HG03025 (cell line): ENCODE data around the gene COLQ.
"Not testable (repeated sequence)": the region's sequence is repeated elsewhere in the genome, so short reads cannot be mapped to it uniquely, and the experiment has no call there.

ENCODE experiments used
- ATAC-seq: cut with Tn5 transposase; IDR thresholded peaks from one replicate; pipeline ENCODE4 v1.9.1; 2021; ENCODE audit warnings: mild to moderate bottlenecking, moderate library complexity; ENCODE audit not compliant: unreplicated experiment, low FRiP score

COLQ gene

DNA sequence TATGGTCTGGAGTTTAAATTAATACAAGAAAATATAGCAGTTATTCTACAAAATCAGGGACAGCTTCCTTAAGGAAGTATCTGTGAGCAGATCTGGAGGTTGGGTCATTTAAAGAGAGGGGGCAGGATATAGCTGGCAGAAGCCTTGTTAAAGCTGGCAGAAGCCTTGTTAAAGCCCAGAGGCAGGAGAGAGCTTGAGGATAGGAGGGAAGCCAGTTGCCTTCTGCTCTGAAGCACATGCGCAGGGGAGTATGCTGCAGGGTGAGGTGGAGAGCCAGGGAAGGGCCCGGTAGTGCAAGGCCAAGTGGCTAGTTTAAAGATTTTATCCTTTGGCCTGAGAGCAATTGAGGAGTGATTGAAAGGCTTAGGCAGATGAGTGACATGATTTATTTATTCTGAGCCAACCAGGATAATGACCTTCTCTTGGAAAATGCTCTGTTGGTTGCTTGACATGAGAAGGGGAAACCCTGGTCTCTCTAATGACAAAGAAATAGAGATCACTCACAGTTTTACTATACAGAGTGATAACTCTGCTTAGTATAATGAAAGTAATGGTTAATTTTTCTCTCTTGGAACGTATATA, 90.2 kb downstream of the COLQ start:
- no peak for ATAC-seq

DNA sequence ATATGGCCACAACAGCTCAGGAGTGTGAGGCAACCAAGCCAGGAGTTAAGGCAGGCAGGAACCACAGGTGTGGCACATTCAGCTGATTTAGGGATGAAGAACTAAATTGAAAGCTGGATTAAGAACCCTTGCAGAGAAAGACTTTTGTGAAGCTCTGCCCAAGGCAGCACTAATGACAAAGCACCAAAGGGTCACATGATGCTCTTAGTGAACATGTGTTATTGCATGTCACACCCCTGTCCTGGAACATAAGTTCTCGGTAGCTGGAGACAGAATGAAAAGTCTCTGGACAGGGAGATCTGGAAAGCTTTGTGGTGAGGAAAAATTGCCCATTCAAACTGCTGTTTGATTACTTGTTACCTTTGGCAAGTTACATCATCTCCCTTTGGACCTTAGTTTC, 90.9 kb downstream of the COLQ start:
- ATAC-seq, result no peak

- ATAC-seq, result no peak
Observed at GRCh38 chr3:15429080-15429479, 92.4 kb downstream of the COLQ start.

DNA sequence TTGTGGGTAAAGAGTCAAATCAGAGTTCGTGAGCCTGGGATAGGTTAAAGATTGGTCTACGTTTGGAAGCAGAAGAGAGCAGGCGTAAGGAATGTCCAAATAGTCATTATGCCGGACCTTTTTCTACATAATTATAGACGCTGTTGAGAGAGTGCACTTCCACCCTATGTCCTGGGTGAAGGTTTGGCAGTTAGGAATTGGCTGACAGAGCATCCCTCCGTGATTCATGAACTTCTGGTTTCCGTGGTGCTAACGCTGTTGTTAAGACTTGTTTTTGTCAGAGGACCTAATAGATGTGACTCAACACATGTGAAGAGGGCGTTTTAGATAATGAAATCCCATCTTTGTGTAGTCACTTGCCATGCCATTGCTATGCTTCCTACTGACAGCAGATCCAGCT, 93.0 kb downstream of the COLQ start:
- ATAC-seq, result no peak

DNA sequence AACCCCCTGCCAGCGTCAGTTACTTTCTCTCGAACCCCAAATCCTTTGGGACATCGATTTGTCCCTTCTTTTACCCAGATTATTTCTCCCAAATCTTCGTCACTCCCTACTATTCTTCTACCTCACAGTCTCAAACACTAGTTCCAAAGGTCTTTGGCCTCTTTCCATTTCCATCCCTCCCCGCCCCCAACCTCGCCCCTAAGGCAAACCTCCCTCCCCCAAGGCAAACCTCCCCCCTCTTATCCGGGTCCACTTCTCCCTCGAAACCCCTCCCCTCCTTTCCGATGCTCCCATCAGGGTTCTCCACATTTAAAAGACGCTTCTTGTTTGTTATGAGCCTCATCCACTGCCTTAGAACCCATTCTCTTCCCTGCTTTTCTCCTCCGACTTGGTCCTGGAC, 93.5 kb downstream of the COLQ start:
- ATAC-seq, result no peak

GRCh38 chr3:15427182-15427880, 94.2 kb downstream of the COLQ start, which contains the start of the genes EAF1 and METTL6:
TSS of gene EAF1 (plus strand) at chr3:15427598. CDS start at chr3:15427780, 182 bp downstream.
TSS of gene METTL6 (minus strand) at chr3:15427544. CDS start at chr3:15426511, 1,033 bp downstream.
- peak; percentile 83 for ATAC-seq

DNA sequence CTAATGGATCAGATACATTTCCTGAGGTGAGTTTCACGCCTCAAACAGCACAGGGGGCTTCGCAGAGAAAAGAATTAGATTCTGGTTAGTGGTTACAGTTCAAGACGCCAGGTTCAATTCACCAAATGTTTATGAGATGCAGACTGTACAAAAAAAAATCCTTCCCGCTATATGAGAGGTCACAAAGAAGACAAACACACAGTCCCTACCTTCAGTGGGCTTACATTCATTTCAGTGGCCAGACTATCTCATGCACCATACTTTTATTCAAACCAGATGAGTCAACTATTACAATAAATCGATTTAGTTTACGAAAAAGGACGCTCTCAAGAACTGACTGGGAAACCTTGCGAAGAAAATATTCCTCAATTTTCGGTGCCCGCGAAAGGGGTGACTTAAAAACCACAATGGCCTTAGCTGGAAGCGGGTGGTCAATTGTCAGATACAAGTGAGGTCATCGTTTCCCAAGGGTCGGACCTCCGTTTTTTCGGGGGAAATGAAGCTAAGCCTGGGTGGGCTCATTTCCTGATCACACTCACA, 94.9 kb downstream of the COLQ start:
- ATAC-seq, result no peak

GRCh38 chr3:15420871-15421270, 100.6 kb downstream of the COLQ start:
- no peak for ATAC-seq

- ATAC-seq, result not testable (repeated sequence)
Observed at GRCh38 chr3:15410966-15411365, 110.5 kb downstream of the COLQ start.

DNA sequence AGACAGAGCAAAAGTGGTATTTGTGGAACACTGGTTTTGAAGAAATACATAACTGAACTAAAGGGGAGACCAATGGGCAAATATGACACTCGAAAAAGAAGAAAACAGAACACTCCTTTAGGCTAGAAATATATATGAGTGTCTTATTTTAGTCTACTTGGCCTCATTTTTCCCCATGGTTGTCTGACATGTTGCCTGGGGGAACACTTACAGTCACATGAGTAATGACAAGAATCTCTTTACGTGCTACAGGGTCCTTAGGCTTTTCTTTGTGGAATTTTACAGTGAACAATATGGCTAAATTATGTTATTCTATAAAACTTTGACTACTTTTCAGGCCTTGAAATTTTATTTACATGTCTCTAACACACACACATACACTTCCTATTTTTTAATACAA, 111.7 kb downstream of the COLQ start:
- ATAC-seq, result no peak

GRCh38 chr3:15409239-15409638, 112.3 kb downstream of the COLQ start:
- ATAC-seq, result no peak

- ATAC-seq, result no peak
Observed at GRCh38 chr3:15405448-15406050, 116.0 kb downstream of the COLQ start.

- no peak for ATAC-seq
Observed at GRCh38 chr3:15404767-15405166, 116.7 kb downstream of the COLQ start.

GRCh38 chr3:15403965-15404364, 117.5 kb downstream of the COLQ start:
- ATAC-seq, result no peak

DNA sequence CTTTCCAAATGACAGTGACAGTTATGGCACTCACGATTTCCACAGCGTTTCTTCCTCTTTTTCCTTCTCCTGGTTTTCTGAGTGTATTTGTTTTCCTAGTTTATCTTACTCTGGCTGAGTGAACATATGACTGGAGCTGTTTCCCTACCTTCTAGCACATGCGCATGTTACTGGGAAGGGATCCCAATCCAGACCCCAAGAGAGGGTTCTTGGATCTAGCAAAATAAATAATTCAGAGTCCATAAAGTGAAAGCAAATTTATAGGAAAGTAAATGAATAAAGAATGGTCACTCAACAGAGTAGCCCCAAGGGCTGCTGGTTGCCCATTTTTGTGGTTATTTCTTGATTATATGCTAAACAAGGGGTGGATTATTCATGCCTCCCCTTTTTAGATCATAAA, 118.0 kb downstream of the COLQ start:
- ATAC-seq, result no peak

DNA sequence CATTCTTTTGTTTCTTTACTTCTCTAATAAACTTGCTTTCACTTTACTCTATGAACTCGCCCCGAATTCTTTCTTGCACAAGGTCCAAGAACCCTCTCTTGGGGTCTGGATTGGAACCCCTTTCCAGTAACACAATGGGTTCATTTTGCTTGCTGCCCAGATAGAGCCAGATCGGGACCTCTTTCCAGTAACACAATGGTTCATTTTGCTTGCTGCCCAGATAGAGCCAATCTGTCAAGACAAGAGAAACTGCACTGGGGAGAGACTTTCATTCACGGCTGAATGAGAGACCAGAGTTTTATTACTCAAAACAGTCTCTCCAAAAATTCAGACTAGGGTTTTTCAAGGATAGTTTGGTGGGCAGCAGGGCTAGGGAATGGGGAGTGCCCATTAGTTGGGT, 119.6 kb downstream of the COLQ start:
- ATAC-seq, result no peak
